Panc1 (cell line): ENCODE measurements around the gene ATP5MG. TPM values are rescaled to one million over a fixed set of nuclear protein-coding genes. Genes with fewer than 3 reads are reported as not detected.

Experiments used
- ATAC-seq: fragments of 200-7000 bp; cut with Tn5 transposase; 2 replicates; pipeline ENCODE4 v1.9.1; 2020; ENCODE audit warnings: mild to moderate bottlenecking, moderate library complexity
- BruUV-seq: library from RNA; stranded (reverse); fragments of 400-500 nt; replicated peaks from 2 replicates; lab custom pipeline; 2021; lab: Mats Ljungman, UMichigan
- CTCF ChIA-PET: fragments of 300-600 bp; sonication (Branson Sonifier 250); formaldehyde crosslinking; loops from one replicate; lab custom pipeline; 2022; ENCODE audit warnings: antibody characterized with exemption; lab: Charles Lee
- POLR2A ChIA-PET: fragments of 300-600 bp; sonication (Branson Sonifier 250); formaldehyde crosslinking; loops from one replicate; lab custom pipeline; 2022; ENCODE audit warnings: antibody characterized with exemption; lab: Charles Lee
- DNase-seq: peaks from one replicate; pipeline ENCODE4 v3.0.0-alpha.2; 2010; ENCODE audit warnings: low read depth, low spot score
- H3K27ac ChIP-seq: 2 replicates; pipeline ENCODE4 v1.5.1; 2011; ENCODE audit warnings: mild to moderate bottlenecking, low read length, inconsistent platforms
- H3K27me3 ChIP-seq: fragments of 200-500 bp; sonication (Bioruptor generic); 2 replicates; pipeline ENCODE4 v1.6.0; 2014; ENCODE audit warnings: low read length, inconsistent platforms; ENCODE audit not compliant: control insufficient read depth, insufficient read depth
- H3K36me3 ChIP-seq: fragments of 200-500 bp; sonication (Bioruptor generic); 2 replicates; pipeline ENCODE4 v1.5.1; 2014; ENCODE audit warnings: inconsistent platforms, mild to moderate bottlenecking, low read length, moderate library complexity; ENCODE audit not compliant: control insufficient read depth, insufficient read depth
- H3K4me1 ChIP-seq: 2 replicates; pipeline ENCODE4 v1.5.1; 2011; ENCODE audit warnings: inconsistent platforms, mild to moderate bottlenecking, low read length, moderate library complexity; ENCODE audit not compliant: control insufficient read depth, insufficient read depth
- H3K4me3 ChIP-seq, 2 experiments: 2 replicates each; pipeline ENCODE4 v1.5.1; 2011 to 2012; ENCODE audit warnings: low read depth in 2 of 2, low read length in 2 of 2, mild to moderate bottlenecking in 2 of 2, inconsistent platforms in 1 of 2, moderate library complexity in 1 of 2
- H3K9me3 ChIP-seq: fragments of 200-500 bp; sonication (Bioruptor generic); 2 replicates; pipeline ENCODE4 v1.5.1; 2014; ENCODE audit warnings: low read depth, mild to moderate bottlenecking, inconsistent platforms, low read length, moderate library complexity; ENCODE audit not compliant: control insufficient read depth, insufficient read depth
- CTCF ChIP-seq: fragments of 450-650 bp; IDR thresholded peaks from 2 replicates; pipeline ENCODE4 v1.5.1; 2017; ENCODE audit warnings: mild to moderate bottlenecking
- POLR2AphosphoS5 ChIP-seq: IDR thresholded peaks from 2 replicates; pipeline ENCODE4 v1.6.1; 2012; ENCODE audit warnings: mild to moderate bottlenecking, low read depth, low read length, moderate library complexity
- REST ChIP-seq, 2 experiments: IDR thresholded peaks; 2 replicates each; pipeline ENCODE4 v1.6.1; 2011 to 2012; ENCODE audit warnings: low read depth in 2 of 2, control low read depth in 1 of 2, low read length in 1 of 2, mild to moderate bottlenecking in 1 of 2, moderate library complexity in 1 of 2; ENCODE audit not compliant: insufficient read depth in 1 of 2
- SIN3A ChIP-seq: IDR thresholded peaks from 2 replicates; pipeline ENCODE4 v1.6.1; 2012; ENCODE audit warnings: low read depth, mild to moderate bottlenecking, low read length, moderate library complexity, borderline replicate concordance; ENCODE audit not compliant: insufficient read depth
- TCF7L2 ChIP-seq: IDR thresholded peaks from 2 replicates; pipeline ENCODE4 v1.6.1; 2011; ENCODE audit warnings: mild to moderate bottlenecking, low read depth, low read length, inconsistent platforms
- in situ Hi-C: cut with HindIII; loops from 2 replicates; pipeline ENCODE4 v1.10.0; 2016; ENCODE audit warnings: low sequenced_read_pairs, low pct_unique_long_range_greater_than_20kb
- intact Hi-C: fragments of 100-400 bp; cut with micrococcal nuclease; formaldehyde crosslinking; loops from one replicate; pipeline ENCODE4 v1.10.0; 2022; ENCODE audit not compliant: unreplicated experiment
- total RNA-seq: library from RNA; stranded (reverse); gene quantifications from one replicate; pipeline ENCODE4 v1.2.1, GENCODE V29; 2021; ENCODE audit not compliant: unreplicated experiment

ATP5MG gene
- total RNA-seq, 1 experiment from 2014 or later: 504 TPM

GRCh38 chr11:118396097-118396501 lies 5.3 kb upstream of the ATP5MG start:
- no peak for ATAC-seq

GRCh38 chr11:118397448-118397847 lies 4.0 kb upstream of the ATP5MG start:
- no peaks in the 10 kb centered on the region for H3K9me3 ChIP-seq
- intact Hi-C loops (no loop called here), in situ Hi-C loops (no loop called here)
- POLR2A ChIA-PET: no interaction called here
- no TSS peak for BruUV-seq
- no peak overlapping the region; the same call in 1 of the 2 replicates for H3K27ac ChIP-seq
- H3K4me1 ChIP-seq: peaks cover 6% of the 10 kb centered on the region
- no peaks in the 10 kb centered on the region for H3K27me3 ChIP-seq
- DNase-seq (no peak), ATAC-seq (no peak)
- no peak overlapping the region for H3K4me3 ChIP-seq
- CTCF ChIA-PET: no interaction called here
- peaks cover 21% of the 10 kb centered on the region for H3K36me3 ChIP-seq
- TF ChIP-seq CTCF (no peak), POLR2AphosphoS5 (no peak), TCF7L2 (no peak), REST (IDR thresholded peaks at IDR 0.05; ENCODE audit: insufficient read depth in 1 of 2, low read depth in 2 of 2, low read length in 1 of 2) (no peak), SIN3A (no peak)

More at GRCh38 chr11:118396097-118396501, 5.3 kb upstream of the ATP5MG start:
- no peak for DNase-seq
- Histone ChIP-seq H3K27ac (no peak overlapping the region), H3K4me3 (no peak overlapping the region), H3K36me3 (peaks cover 22% of the 10 kb centered on the region), H3K9me3 (no peaks in the 10 kb centered on the region), H3K27me3 (no peaks in the 10 kb centered on the region), H3K4me1 (peaks cover 6% of the 10 kb centered on the region)
- ChIA-PET CTCF (no interaction called here), POLR2A (interaction anchor here (0.6 kb wide), 1 partner anchor 29 kb away, joined by 5 read pairs; no protein-coding TSS in a partner anchor)
- intact Hi-C loops (no loop called here), in situ Hi-C loops (no loop called here)
- BruUV-seq: no TSS peak
- TF ChIP-seq SIN3A: no peak
- TF ChIP-seq REST (IDR thresholded peaks at IDR 0.05; ENCODE audit: insufficient read depth in 1 of 2, low read depth in 2 of 2, low read length in 1 of 2): no peak
- no peak for TF ChIP-seq CTCF
- no peak for TF ChIP-seq POLR2AphosphoS5
